ENCODE data around the gene CTNS.

Gene CTNS

DNA sequence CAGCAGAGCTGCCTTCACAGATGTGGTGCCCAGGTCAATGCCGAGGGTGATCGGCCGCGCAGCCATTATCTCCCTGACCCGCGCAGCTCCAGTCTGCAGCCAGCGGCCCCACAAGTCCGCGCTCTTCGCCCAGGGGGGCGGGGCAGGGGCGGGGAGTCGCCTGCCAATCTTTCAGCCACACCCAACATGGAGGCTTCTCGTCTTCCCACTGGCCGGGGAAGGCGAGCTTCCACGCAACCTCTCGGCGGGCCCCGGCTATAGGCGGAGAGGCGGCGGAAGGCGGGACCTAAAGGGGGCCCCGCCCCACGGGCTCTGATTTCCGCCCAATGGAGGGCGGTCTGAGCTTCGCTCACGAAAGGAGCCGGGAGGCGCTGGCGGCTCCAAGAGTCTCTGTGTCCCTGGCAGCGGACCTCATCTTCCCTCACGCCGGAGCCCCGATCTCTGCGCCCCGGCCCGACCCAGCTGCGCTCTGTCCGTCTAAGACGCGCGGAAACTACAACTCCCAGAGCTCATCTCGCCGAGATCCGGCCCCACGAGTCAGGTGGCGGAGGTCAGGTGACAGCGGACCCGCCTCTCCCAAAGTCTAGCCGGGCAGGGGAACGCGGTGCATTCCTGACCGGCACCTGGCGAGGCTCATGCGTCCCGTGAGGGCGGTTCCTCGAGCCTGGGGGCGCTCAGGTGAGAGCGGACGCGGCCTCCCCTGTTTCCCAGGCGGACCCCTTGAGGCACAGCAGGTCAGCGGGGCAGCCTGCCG is at the start of gene CTNS, which contains the start of gene SHPK:
Gene CTNS (plus strand): TSS at position 607 of the 754 bp plus-strand sequence. CDS start 3,447 bp downstream, outside the sequence.
Gene SHPK (minus strand): TSS at position 97 of the 754 bp plus-strand sequence. CDS start 31 bp downstream, at position 66.
- DNase-seq: peak; percentile 96 to 98

DNA sequence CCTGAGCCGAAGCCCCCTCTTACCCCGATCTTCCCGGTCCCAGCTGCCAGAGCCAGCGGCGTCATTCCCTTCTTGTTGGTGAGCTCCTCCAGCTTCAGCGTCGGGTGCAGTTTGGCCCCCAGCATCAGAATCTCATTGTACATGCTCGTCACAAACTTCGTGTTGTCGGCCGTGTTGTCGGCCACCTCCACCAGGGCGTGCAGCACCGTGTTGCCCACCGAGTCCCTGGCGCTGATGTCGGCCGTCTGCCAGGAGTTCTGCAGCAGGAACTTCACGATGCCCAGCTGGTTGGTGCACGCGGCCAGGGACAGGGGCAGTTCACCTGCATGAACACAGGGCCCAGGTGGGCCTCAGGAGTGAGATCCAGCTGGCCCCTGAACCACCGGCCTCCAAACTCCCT is 46.8 kb upstream of the CTNS start:
- DNase-seq: no peak

DNA sequence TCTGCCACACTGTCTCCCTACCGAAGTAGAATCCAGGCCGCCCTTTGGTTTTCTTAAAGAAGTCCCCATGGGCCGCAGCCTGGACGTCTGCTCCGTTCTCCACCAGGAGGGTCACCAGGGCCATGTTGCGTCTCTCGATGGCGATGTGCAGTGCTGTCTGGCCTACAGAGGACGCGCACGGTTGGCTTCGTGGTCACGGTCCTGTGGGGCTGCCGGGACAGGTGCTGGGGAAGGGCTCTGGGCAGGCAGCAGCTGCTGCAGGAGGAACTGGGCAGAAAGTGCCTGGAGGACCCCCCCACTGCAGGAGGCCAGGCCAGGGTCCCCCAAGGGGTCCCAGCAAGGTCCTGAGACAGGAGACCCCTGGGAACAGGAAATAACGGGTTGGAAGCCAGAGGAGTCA is 46.3 kb upstream of the CTNS start:
- no peak for DNase-seq

DNA sequence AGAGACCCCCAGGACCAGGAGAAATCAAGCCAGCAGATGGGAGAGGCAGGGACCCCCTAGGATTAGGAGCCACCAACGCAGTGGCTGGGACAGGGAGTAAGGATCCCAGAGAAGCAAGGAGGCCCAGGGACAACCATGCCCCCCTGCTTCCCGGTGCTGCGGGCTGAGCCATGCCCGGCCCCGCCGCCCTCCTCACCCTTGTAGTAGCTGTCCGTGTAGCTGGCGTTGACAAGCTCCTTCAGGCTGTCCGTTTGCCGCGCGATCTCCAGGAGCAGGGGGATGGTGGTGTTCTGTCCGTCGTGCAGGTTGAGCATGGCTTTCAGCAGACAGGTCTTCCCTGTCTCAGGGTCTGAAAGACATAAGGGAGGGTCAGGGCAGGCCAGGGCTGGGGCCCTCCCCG is 45.8 kb upstream of the CTNS start:
- no peak for DNase-seq

DNA sequence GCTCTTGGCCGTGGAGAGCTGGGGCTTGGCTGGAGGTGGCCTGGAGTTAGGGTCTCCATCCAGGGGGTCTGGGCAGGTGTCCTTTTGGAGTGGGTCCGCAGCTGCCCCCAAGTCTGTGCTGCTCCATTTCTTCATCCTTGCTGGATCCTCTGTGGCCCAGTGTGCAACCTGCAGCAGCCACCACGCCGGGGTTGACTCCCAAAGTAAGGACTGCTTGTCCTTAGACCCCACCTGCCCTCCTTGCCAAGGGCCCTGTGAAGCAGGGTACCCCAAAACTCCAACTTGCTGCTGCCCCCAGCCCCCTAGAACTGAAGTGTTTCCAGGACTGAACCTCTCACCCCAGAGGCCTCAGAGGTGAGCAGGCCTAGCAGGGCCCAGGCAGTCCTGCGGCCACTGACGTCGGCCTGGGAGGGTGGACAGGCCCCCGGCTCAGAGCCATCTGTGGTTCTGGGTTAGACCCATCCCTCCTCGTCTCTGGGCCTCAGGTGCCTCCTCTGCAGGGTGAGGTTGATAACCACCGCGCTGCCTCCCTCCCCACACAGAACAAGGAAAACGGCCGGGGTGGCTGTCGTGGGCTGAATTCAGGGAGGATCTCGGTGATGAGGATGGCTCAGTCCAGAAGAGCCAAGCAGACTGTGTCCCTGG is 44.2 kb upstream of the CTNS start:
- DNase-seq: no peak

DNA sequence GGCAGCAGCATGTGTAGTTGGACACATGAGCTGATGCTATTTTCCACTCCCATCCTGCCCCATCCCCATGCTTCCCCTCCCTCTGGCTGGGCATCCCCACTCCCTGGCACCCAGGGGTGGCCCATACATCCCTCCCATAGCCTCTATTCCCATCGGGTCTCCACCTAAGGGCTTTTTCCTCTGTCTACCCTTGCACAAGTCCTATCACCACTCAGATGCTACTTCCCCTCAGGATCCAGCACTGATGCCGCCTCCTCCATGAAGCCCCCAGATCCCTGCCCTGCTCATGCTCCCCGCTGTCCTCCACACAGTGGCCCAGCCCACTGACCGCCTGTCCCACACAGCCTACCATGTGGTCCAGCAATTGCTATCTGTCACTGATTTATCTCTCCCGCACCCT is 43.2 kb upstream of the CTNS start:
- DNase-seq: no peak

DNA sequence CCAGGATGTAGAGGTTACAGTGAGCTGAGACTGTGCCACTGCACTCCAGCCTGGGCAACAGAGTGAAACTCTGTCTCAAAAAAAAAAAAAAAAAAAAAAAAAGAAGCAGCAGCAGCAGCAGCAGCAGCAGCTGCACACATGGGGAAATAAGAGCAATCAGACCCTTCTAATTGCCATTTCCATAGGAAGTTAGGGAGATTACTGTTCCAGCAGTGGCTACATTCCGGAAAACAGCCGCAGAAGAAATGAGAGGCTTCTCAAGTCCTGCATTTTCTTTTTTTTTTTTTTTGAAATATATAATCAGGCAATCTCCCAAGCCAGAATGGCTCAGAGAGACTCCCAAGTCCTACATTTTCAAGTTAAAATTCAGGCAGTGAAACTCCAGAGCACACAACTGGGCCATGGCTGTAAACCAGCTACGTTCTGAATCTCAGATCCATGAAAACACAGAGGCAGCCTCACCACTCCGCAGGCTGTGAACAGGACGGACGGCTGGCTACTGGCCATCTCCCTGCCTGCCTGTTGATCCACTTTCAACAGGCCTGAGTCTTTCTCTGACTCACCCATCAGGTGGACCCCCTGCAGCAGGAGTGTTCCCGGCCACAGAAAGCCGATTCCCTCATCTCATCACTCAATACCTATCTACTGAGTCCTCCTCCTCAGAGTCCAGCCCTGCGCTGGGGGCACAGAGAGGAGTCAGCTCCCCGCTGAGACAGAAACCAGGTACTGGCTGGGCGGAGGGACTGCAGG is 42.3 kb upstream of the CTNS start:
- no peak for DNase-seq

DNA sequence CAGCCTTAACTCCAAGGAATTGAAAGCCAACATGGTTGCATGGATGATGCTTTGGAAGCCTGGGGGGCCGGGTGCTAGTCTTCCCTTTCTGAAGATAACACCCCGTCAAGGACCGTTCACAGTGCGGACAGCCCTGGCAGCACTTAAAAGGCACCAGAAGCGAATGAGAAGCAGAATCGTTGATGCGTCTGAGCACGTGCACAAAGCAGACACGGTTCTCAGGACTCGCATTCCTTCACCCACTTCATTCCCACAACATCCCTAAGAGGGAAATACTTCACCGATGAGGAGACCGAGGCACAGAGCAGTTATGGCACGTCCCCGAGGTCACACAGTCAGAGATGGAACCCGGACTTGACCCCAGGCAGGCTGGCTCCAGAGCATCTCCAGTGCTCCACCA is 41.6 kb upstream of the CTNS start:
- no peak for DNase-seq

DNA sequence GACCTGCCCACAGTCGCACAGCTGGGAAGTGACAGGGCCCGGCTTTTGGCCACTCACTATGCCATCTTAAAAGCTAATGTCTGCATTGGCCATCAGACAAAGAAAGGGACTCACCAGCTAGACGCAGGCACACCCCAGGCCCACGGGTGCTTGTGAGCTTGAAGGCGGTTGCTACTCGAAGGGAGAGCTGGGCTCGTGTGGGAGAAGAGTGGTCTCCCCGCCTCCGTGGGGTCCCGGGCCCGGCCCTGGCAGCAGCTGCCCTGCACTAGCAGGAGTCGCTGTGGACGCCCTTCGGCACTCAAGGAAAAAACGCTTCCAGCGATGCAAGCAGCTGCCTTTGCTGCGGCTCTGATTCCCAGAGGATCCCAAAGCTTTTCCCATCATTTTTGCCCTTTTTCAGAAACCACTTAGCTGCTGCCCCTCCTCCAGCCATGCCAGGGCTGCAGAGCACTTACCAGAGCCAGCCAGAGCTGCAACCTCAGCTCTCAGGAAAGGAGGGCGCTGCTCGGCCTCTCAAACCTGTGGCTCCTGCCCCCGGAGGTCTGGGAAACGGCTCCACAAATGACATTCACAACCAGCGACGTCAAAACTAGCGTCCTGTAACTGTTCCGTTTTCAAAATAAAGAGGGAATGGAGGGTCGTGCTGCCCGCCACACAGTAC is 39.6 kb upstream of the CTNS start:
- no peak for DNase-seq

DNA sequence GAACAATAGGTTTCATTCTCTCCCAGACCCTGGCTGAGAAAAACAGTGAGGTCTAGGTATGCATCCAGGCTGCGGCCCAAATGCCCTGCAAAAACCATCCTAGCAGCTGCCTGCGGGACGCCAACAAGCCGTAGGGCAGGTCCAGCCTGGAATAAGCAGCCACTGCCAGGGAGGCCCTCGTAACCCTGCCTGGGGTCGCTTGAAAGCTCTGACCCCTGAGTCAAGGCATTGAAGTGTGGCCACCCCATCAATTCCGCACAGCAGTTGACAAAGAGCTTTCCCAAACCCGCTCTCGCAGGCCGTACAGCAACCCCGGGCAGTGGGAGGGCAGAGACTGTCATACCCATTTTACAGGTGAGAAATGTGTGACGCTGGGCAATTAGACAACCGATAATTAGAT is 38.5 kb upstream of the CTNS start:
- no peak for DNase-seq

DNA sequence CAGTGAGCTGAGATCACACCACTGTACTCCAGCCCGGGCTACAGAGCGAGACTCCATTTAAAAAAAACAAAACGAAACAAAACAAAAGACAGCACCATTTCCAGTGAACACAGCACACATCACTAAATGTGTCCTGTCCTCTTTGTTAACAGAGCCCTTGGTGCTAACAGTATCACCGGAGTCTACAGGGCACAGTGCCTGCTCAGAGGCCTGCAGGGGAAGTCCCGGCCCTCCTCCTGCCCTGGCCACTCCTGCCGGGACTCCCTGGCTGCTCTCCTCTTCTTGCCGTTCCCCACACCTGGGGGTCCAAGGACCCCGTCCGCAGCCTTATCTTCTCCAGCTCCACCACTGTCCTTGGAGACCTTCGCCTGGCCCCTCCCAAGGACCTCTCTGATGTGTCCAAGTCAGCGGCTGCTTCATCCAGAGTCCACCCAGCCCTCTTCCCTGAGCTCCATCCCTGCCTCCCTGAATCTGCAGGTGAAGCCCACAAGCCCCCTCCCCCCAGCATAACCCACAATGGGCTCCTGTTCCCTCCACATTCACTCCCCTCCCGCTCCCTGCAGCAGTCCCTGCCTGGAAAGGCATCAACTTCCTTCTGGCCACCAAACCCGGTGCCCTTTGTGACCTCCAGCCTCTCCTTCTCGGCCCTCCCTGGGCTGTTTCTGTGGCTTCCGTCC is 35.9 kb upstream of the CTNS start:
- DNase-seq: no peak

DNA sequence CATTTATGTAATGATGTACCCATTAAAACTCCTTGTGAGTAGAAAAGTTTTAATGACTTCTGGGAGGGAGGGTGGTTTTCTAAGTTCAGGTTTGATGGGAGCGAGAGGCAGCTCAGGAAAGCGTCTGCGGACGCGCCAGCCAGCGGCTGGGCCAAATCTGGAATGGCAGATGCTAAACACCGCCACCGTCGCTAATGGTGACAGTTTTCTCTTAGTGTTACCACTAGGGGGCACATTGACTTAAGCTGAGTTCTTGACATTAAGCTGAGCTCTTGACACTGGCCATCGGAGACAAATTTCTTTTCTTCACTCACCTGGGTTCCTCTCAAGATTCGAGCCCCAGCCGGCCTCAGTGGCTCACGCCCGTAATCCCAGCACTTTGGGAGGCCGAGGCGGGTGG is 34.1 kb upstream of the CTNS start:
- peak in 1 of 2 experiments; percentile 43 for DNase-seq

DNA sequence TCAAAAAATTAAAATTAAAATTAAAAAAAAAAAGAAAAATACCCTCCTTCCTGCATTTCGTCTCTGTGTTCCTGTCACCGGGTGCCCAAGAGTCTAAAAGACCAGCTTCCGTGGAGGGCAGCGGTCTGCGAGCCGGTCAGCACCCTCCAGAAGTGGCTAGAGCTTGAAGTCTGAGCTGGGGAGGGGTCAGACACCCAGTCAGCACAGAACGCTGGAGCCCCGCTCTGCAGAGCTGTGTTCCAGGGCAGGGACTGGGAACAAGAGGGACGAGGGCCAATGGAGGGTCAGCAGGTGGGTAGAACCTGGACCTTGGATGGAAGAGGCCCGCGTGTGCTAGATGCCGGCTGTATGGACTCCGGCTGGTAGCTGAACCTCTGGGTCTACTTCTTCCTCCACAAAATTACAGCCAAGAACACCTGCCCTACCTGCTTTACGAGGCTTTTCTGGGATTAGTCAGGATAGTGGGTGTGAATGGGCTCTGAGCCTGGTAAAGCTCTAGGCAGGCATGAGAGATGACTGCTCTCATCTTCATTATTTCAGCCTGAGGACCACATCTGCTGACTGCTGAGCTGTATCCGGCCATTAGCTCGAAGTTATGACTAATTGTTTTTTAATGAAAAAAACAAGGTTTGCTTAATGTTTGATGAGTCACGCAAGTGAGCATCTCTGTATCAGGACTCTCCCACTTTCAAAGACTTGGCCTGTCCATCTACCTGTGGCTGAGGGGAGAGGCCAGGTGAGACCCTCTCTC is 33.3 kb upstream of the CTNS start:
- DNase-seq: no peak

DNA sequence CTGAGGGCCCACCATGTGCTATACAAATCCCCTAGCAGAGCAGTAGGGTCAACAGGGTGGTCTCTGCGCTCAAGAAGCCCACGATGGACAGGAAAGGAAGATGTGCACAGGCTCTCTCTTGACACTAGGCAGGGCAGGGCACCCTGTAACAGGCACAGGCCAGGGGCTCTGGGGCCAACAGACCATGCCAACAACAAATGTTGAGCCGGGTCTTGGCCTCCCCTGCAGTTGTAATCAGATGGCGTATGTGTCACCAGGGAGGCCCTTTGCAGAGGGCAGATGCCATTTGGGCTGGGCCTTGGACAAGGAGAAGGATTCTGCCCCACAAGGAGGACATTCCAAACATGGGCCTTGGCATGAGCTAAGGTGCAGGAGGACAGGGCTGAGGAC is 32.7 kb upstream of the CTNS start:
- no peak for DNase-seq

DNA sequence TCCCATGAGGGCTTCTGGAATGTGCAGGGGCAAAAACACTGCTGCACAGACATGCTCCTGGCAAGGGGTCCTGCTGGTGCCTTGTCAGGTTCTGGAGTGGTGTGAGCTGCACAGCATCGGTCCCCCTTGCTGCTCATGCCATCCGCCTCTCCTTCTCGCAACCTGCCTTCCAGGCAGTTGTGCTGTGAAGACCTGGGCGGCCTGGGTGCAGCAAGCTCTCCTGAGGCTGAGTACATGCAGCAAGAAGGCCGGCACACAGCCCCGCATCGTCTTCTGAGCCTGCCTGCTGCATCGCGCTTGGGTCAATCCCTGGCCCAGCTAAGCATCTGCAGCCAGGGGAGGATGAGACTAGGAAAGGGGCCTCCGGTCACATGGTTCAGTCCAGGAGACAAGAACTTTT is 26.9 kb upstream of the CTNS start:
- DNase-seq: no peak

DNA sequence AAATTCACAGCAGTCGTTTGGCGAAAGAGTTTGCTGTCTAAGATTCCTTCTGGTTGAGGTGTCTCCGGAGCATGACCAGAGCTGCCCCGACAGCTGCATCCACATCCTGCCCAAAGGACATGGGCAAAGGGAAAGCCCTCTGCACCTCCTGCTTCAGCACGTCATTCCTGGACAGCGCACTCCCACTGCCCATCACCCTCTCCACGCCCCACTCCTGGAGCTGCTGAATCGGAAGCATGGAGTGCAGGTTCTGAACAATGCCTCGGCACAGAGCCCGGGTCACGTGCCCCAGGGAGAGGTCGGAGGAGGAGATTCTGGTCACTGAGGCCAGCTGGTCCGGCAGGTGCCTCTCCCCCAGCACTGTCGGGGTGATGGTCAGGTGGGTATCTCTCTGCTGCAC is 26.0 kb upstream of the CTNS start:
- DNase-seq: no peak

DNA sequence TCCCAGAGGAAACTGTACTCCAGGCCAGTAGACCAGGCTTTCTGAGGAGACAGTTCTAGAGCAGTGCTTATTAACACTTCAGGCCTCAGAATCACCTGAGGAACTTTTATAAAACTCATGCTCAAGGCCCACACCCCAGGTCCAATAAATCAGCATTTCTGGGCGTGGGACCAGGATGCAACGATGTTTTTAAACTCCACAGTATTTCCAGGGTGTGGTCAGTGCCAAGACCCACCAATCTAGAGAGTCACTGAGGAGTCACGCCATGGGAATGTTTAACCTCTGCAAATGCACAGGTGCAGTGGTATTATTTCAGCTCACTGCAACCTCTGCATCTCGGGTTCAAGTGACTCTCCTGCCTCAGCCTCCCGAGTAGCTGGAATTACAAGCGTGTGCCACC is 23.4 kb upstream of the CTNS start:
- DNase-seq: no peak

DNA sequence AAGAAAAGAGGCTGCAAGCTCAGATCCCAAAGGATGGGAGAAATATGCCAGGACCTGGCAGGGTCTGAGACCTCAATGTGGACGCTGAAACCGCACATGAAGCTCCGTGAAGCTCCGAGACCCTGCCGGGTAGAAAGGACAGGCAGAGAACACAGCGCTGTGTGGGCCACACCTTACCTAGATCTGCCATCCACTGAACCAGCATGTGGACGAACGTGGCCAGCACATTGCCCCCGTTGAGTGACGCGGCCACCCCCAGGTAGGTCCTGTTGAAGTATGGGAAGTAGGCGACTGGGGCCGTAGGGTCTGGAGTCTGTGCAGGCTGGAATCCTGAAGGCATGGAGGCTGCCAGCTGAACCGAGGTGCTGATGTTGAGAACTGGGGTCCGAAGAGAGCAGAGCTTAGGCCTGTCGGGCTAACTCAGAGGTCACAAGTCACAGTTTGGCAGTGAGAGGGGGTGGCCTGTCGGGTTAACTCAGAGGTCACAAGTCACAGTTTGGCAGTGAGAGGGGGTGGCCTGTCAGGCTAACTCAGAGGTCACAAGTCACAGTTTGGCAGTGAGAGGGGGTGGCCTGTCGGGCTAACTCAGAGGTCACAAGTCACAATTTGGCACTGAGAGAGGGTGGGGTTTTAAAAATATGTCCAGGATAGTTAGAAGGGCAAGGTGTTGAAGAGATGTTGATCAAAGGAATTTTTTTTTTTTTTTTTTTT is 21.2 kb upstream of the CTNS start:
- no peak for DNase-seq

DNA sequence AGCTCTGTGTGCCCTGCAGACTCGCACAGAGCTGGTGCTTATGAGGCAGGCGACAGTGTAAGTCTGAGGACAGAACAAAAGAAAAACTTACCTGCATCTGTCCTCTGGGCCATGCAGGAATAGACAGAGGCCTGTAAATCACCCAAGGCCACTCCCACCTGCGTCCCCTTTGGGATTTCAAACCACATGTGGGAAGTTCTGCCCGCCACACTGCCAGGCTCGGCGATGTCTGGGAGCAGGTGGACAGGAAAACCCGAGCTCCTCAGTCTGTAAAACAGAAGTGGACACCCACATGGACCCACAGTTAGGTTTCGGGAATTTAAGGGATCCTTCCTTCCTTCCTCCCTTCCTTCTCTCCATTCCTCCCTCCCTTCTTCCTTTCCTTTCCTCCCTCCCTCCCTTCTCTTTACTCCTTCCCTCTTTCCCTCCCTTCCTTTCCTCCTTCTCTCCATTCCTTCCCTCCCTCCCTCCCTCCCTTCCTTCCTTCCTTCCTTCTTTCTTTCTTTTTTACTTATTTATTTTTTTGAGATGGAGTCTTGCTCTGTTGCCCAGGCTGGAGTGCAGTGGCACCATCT is 15.3 kb upstream of the CTNS start:
- DNase-seq: no peak

DNA sequence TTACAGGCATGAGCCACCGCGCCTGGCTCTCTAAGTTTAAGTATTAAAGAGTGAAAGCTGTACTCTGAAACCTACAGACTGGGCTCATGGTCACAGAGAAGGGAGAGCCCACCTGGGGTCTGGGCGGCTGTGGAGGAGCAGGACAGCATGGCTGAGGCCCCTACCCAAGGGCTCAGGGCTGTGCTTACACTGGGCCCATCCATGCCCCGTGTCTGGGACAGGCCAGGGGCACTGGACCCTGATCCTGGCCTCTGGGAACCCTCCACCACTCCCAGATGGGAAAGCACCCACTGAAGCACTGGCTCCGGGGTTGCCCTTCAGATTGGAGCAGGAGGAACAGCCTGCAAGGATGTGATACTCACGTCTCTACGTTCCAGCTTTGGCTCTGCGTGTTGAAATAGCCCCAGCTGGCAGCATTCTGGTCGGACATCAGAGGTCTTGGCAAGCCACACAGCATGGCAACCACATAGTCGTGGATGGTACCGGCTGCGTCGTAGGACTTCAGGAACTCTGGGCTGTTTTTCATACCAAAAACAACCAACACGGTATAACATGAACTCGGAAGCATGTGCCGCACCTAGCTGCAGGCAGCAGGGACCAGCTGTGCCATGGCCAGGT is 13.5 kb upstream of the CTNS start:
- no peak for DNase-seq

All from SHP77 (cell line).